Common myeloid progenitor, CD34-positive (primary cell): Measurements from ENCODE around the gene ZNF423.

ENCODE experiments used
- CTCF ChIA-PET: fragments of 350-600 bp; sonication (Branson Sonifier 250); formaldehyde crosslinking; loops from one replicate; lab custom pipeline; 2021; ENCODE audit warnings: antibody characterized with exemption; lab: Charles Lee
- POLR2A ChIA-PET: fragments of 350-600 bp; sonication (Branson Sonifier 250); formaldehyde crosslinking; loops from one replicate; lab custom pipeline; 2021; ENCODE audit warnings: antibody characterized with exemption; lab: Charles Lee
- DNase-seq, 3 donors: peaks; one replicate each; pipeline versions ENCODE4 v3.0.0 to v3.0.0-alpha.2; 2013
- H3K27ac ChIP-seq, 2 experiments: 1 replicate in 1 of 2; 2 replicates in 1 of 2; pipeline ENCODE4 v1.7.0; 2013; ENCODE audit warnings: inconsistent platforms in 2 of 2, low read length in 2 of 2, mild to moderate bottlenecking in 2 of 2, low read depth in 1 of 2, moderate library complexity in 1 of 2; ENCODE audit not compliant: severe bottlenecking in 2 of 2, insufficient read depth in 1 of 2, poor library complexity in 1 of 2
- H3K27me3 ChIP-seq, 5 experiments: replicated peaks in 2 of 5; 1 replicate in 3 of 5; 2 replicates in 2 of 5; pipeline versions ENCODE4 v1.6.1 to v1.7.0; 2013; ENCODE audit warnings: low read length in 4 of 5, mild to moderate bottlenecking in 2 of 5, moderate library complexity in 2 of 5, inconsistent platforms in 1 of 5; ENCODE audit not compliant: insufficient read depth in 5 of 5, control insufficient read depth in 4 of 5
- H3K36me3 ChIP-seq, 4 experiments: 1 replicate in 2 of 4; 2 replicates in 2 of 4; pipeline versions ENCODE4 v1.6.1 to v1.7.0; 2013; ENCODE audit warnings: low read length in 3 of 4, control low read depth in 1 of 4, mild to moderate bottlenecking in 1 of 4; ENCODE audit not compliant: control insufficient read depth in 4 of 4, insufficient read depth in 4 of 4
- H3K4me1 ChIP-seq, 4 experiments: 1 replicate in 3 of 4; 2 replicates in 1 of 4; pipeline versions ENCODE4 v1.6.1 to v1.7.1; 2013; ENCODE audit warnings: low read length in 3 of 4, mild to moderate bottlenecking in 3 of 4, control low read depth in 1 of 4, inconsistent platforms in 1 of 4, moderate library complexity in 1 of 4; ENCODE audit not compliant: control insufficient read depth in 4 of 4, insufficient read depth in 4 of 4; ENCODE audit errors: control extremely low read depth in 1 of 4
- H3K4me3 ChIP-seq, 7 experiments: 1 replicate in 4 of 7; 2 replicates in 3 of 7; pipeline versions ENCODE4 v1.5.1 to v1.7.0; 2013; ENCODE audit warnings: mild to moderate bottlenecking in 7 of 7, low read length in 6 of 7, moderate library complexity in 6 of 7, inconsistent platforms in 2 of 7, low read depth in 2 of 7, control low read depth in 1 of 7; ENCODE audit not compliant: insufficient read depth in 4 of 7, control insufficient read depth in 1 of 7; ENCODE audit errors: extremely low read depth in 1 of 7
- H3K9me3 ChIP-seq, 5 experiments: 1 replicate in 4 of 5; 2 replicates in 1 of 5; pipeline versions ENCODE4 v1.6.1 to v1.7.1; 2013; ENCODE audit warnings: low read length in 4 of 5, mild to moderate bottlenecking in 2 of 5, inconsistent platforms in 1 of 5, low read depth in 1 of 5, moderate library complexity in 1 of 5; ENCODE audit not compliant: control insufficient read depth in 4 of 5, insufficient read depth in 2 of 5; ENCODE audit errors: control extremely low read depth in 1 of 5
- WGBS: methylation state at CpG from one replicate; pipeline ENCODE4 v1.1.5; 2013; ENCODE audit not compliant: insufficient coverage; 5-methylcytosine and 5-hydroxymethylcytosine counted together

The ZNF423 gene

GRCh38 chr16:49834531-49835151 lies 21.3 kb downstream of the ZNF423 start:
- H3K4me1 ChIP-seq, result peaks cover 0 to 21% (median 7%) of the 10 kb centered on the region in 4 experiments
- peaks cover 0 to 28% (median 6%) of the 10 kb centered on the region in 5 experiments for H3K27me3 ChIP-seq
- H3K4me3 ChIP-seq, result no peak overlapping the region
- POLR2A ChIA-PET, result no interaction called here
- CTCF ChIA-PET, result no interaction called here
- peak in 1 of 3 donors; percentile 8 for DNase-seq
- H3K36me3 ChIP-seq, result no peaks in the 10 kb centered on the region
- WGBS, result 84% methylated on average over 15 of the region's 19 CpGs
- no peaks in the 10 kb centered on the region for H3K9me3 ChIP-seq
- no peak overlapping the region for H3K27ac ChIP-seq

GRCh38 chr16:49833796-49834530 lies 21.9 kb downstream of the ZNF423 start:
- Histone ChIP-seq H3K27ac (no peak overlapping the region), H3K4me1 (peaks cover 0 to 21% (median 7%) of the 10 kb centered on the region in 4 experiments), H3K36me3 (no peaks in the 10 kb centered on the region), H3K9me3 (no peaks in the 10 kb centered on the region), H3K4me3 (no peak overlapping the region), H3K27me3 (peaks cover 0 to 22% (median 6%) of the 10 kb centered on the region in 5 experiments)
- POLR2A ChIA-PET, result no interaction called here
- DNase-seq, result no peak
- 97% methylated on average over 11 of the region's 13 CpGs for WGBS
- CTCF ChIA-PET, result interaction anchor here (1.3 kb wide), 1 partner anchor 30 kb away, joined by 3 read pairs; no protein-coding TSS in a partner anchor

- ChIA-PET POLR2A (no interaction called here), CTCF (interaction anchor here (1.3 kb wide), 1 partner anchor 30 kb away, joined by 3 read pairs; no protein-coding TSS in a partner anchor)
- no peak for DNase-seq
- Histone ChIP-seq H3K9me3 (no peaks in the 10 kb centered on the region), H3K4me1 (peaks cover 0 to 15% (median 4%) of the 10 kb centered on the region in 4 experiments), H3K4me3 (no peak overlapping the region), H3K27me3 (peaks cover 0 to 14% (median 4%) of the 10 kb centered on the region in 5 experiments), H3K27ac (no peak overlapping the region), H3K36me3 (no peaks in the 10 kb centered on the region)
- 99% methylated on average over 10 of the region's 11 CpGs for WGBS
Measured at GRCh38 chr16:49833085-49833484, 22.8 kb downstream of the ZNF423 start.

GRCh38 chr16:49832177-49832576 lies 23.7 kb downstream of the ZNF423 start:
- no peak for DNase-seq
- 94% methylated on average over 7 of the region's 7 CpGs for WGBS
- Histone ChIP-seq H3K4me1 (peaks cover 0 to 8% (median 4%) of the 10 kb centered on the region in 4 experiments), H3K27me3 (peaks cover 0 to 6% (median 0%) of the 10 kb centered on the region in 5 experiments), H3K4me3 (no peak overlapping the region), H3K9me3 (no peaks in the 10 kb centered on the region), H3K36me3 (no peaks in the 10 kb centered on the region), H3K27ac (no peak overlapping the region)
- ChIA-PET POLR2A (interaction anchor here (0.6 kb wide), 1 partner anchor 633 kb away, joined by 4 read pairs; no protein-coding TSS in a partner anchor), CTCF (interaction anchor here (0.9 to 1.2 kb wide), 2 partner anchors 12 to 25 kb away, joined by 3 read pairs; no protein-coding TSS in a partner anchor)

GRCh38 chr16:49830873-49831272 lies 25.0 kb downstream of the ZNF423 start:
- no peaks in the 10 kb centered on the region for H3K36me3 ChIP-seq
- no peak overlapping the region for H3K4me3 ChIP-seq
- no peak for DNase-seq
- H3K27ac ChIP-seq, result no peak overlapping the region
- H3K4me1 ChIP-seq, result peaks cover 0 to 7% (median 4%) of the 10 kb centered on the region in 4 experiments
- WGBS, result 83% methylated on average over 3 of the region's 5 CpGs
- H3K27me3 ChIP-seq, result no peaks in the 10 kb centered on the region
- CTCF ChIA-PET, result no interaction called here
- POLR2A ChIA-PET, result no interaction called here
- no peaks in the 10 kb centered on the region for H3K9me3 ChIP-seq

GRCh38 chr16:49828533-49829267 lies 27.2 kb downstream of the ZNF423 start:
- Histone ChIP-seq H3K4me1 (peaks cover 0 to 9% (median 0%) of the 10 kb centered on the region in 4 experiments), H3K27me3 (no peaks in the 10 kb centered on the region), H3K27ac (no peak overlapping the region), H3K4me3 (no peak overlapping the region), H3K36me3 (no peaks in the 10 kb centered on the region), H3K9me3 (no peaks in the 10 kb centered on the region)
- CTCF ChIA-PET, result no interaction called here
- 92% methylated on average over 15 of the region's 15 CpGs for WGBS
- no peak for DNase-seq
- POLR2A ChIA-PET, result no interaction called here
